Measurements from ENCODE around the gene IL11RA.

IL11RA gene

GRCh38 chr9:34684816-34685215, 32.8 kb downstream of the IL11RA start:
- DNase-seq (ENCODE audit: low read depth in 2 of 3, low spot score in 1 of 3), result no peak

- no peak for DNase-seq (ENCODE audit: low read depth in 2 of 3, low spot score in 1 of 3)
Measured at GRCh38 chr9:34685591-34685990, 33.6 kb downstream of the IL11RA start.

GRCh38 chr9:34686231-34686630, 34.2 kb downstream of the IL11RA start:
- DNase-seq (ENCODE audit: low read depth in 2 of 3, low spot score in 1 of 3), result no peak

- no peak for DNase-seq (ENCODE audit: low read depth in 2 of 3, low spot score in 1 of 3)
Measured at GRCh38 chr9:34686732-34687131, 34.7 kb downstream of the IL11RA start.

- no peak for DNase-seq (ENCODE audit: low read depth in 2 of 3, low spot score in 1 of 3)
Measured at GRCh38 chr9:34687276-34688030, 35.5 kb downstream of the IL11RA start.

GRCh38 chr9:34688329-34689115, 36.5 kb downstream of the IL11RA start:
- DNase-seq (ENCODE audit: low read depth in 2 of 3, low spot score in 1 of 3), result no peak

GRCh38 chr9:34689116-34689470, 37.1 kb downstream of the IL11RA start:
- DNase-seq (ENCODE audit: low read depth in 2 of 3, low spot score in 1 of 3), result no peak

- no peak for DNase-seq (ENCODE audit: low read depth in 2 of 3, low spot score in 1 of 3)
Measured at GRCh38 chr9:34689512-34689911, 37.5 kb downstream of the IL11RA start.

- no peak for DNase-seq (ENCODE audit: low read depth in 2 of 3, low spot score in 1 of 3)
Measured at GRCh38 chr9:34690983-34691935, 39.3 kb downstream of the IL11RA start, which contains the start of gene CCL19. Gene CCL19 (minus strand): TSS chr9:34691276. CDS start chr9:34691139, 137 bp downstream.

GRCh38 chr9:34691936-34692315, 39.9 kb downstream of the IL11RA start:
- DNase-seq (ENCODE audit: low read depth in 2 of 3, low spot score in 1 of 3), result no peak

GRCh38 chr9:34693560-34693959, 41.6 kb downstream of the IL11RA start:
- no peak for DNase-seq (ENCODE audit: low read depth in 2 of 3, low spot score in 1 of 3)

GRCh38 chr9:34694811-34695210, 42.8 kb downstream of the IL11RA start:
- no peak for DNase-seq (ENCODE audit: low read depth in 2 of 3, low spot score in 1 of 3)

- DNase-seq (ENCODE audit: low read depth in 2 of 3, low spot score in 1 of 3), result peak; percentile 68 to 75 (median 70)
Measured at GRCh38 chr9:34701023-34701768, 49.2 kb downstream of the IL11RA start.

GRCh38 chr9:34701769-34702736, 50.1 kb downstream of the IL11RA start:
- DNase-seq (ENCODE audit: low read depth in 2 of 3, low spot score in 1 of 3), result peak; percentile 69 to 86 (median 79)

- no peak for DNase-seq (ENCODE audit: low read depth in 2 of 3, low spot score in 1 of 3)
Measured at GRCh38 chr9:34707130-34707529, 55.1 kb downstream of the IL11RA start.

GRCh38 chr9:34709196-34709978, 57.4 kb downstream of the IL11RA start:
- no peak for DNase-seq (ENCODE audit: low read depth in 2 of 3, low spot score in 1 of 3)

- DNase-seq (ENCODE audit: low read depth in 2 of 3, low spot score in 1 of 3), result no peak
Measured at GRCh38 chr9:34710023-34710422, 58.0 kb downstream of the IL11RA start, which contains the start of gene CCL21. Gene CCL21 (minus strand): TSS chr9:34710136. CDS start chr9:34710066, 70 bp downstream.
